Measurements from ENCODE around the gene ARCN1. TPM values are rescaled to one million over a fixed set of nuclear protein-coding genes. Genes with fewer than 3 reads are reported as not detected.
"Not testable (repeated sequence)": the region's sequence is repeated elsewhere in the genome, so short reads cannot be mapped to it uniquely, and the experiment has no call there.

Gene ARCN1
- total RNA-seq, 2 donors from 2014 or later, result 116 to 125 TPM

DNA sequence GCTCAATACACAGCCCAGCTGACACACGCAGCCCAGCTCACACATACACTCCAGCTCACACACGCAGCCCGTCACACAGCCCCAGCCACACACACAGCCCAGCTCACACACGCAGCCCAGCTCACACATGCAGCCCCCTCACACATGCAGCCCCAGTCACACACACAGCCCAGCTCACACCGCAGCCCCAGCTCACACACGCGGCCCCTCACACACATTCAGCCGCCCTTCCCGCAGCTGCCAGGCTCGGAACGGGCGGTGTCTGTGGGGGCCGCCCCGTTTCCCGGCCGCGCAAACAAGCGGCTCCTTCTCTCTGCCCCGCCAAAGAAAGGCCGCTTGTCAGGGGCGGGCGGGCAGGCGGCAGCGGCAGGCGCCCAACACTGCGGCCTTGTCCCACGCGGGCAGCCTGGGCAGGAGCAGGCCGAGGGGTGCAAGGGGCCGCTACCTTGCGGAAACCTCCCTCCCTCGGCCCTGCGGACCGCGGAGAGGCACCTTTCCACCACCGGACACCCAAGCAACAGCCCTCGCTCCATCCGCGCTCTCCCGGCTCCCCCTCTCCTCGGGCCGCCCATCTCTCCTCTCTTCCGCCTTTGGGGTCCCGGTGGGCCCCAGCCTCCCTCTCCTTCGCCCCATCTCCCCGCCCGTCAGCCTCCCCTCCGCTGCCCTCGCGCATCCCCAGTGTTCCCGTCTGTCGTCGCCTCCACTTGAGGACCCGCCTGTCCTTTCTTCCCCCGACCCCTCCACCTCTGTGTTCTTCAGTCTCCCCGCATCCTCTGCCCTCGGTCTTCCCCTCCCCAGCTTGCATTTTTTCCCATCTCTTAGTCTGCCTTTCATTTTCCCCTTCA is 37.4 kb downstream of the ARCN1 start:
- no peaks in the 10 kb centered on the region for H3K27me3 ChIP-seq (replicated peaks; ENCODE audit: insufficient read depth)
- H3K9me3 ChIP-seq, result no peaks in the 10 kb centered on the region
- H3K27ac ChIP-seq, result peak overlapping the region; percentile 58 to 98
- H3K4me1 ChIP-seq (ENCODE audit: control insufficient read depth in 1 of 2, low read depth in 2 of 2), result peaks cover 23 to 59% of the 10 kb centered on the region in 2 donors
- ATAC-seq (ENCODE audit: insufficient number of reproducible peaks, low FRiP score, low read depth), result no peak
- TF ChIP-seq, protein P1, sequence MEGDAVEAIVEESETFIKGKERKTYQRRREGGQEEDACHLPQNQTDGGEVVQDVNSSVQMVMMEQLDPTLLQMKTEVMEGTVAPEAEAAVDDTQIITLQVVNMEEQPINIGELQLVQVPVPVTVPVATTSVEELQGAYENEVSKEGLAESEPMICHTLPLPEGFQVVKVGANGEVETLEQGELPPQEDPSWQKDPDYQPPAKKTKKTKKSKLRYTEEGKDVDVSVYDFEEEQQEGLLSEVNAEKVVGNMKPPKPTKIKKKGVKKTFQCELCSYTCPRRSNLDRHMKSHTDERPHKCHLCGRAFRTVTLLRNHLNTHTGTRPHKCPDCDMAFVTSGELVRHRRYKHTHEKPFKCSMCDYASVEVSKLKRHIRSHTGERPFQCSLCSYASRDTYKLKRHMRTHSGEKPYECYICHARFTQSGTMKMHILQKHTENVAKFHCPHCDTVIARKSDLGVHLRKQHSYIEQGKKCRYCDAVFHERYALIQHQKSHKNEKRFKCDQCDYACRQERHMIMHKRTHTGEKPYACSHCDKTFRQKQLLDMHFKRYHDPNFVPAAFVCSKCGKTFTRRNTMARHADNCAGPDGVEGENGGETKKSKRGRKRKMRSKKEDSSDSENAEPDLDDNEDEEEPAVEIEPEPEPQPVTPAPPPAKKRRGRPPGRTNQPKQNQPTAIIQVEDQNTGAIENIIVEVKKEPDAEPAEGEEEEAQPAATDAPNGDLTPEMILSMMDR (IDR thresholded peaks at IDR 0.05), result no peak
- peaks cover 10% of the 10 kb centered on the region for H3K36me3 ChIP-seq
- H3K4me3 ChIP-seq, result peak overlapping the region; percentile 96
- no peak for DNase-seq (ENCODE audit: low spot score)

DNA sequence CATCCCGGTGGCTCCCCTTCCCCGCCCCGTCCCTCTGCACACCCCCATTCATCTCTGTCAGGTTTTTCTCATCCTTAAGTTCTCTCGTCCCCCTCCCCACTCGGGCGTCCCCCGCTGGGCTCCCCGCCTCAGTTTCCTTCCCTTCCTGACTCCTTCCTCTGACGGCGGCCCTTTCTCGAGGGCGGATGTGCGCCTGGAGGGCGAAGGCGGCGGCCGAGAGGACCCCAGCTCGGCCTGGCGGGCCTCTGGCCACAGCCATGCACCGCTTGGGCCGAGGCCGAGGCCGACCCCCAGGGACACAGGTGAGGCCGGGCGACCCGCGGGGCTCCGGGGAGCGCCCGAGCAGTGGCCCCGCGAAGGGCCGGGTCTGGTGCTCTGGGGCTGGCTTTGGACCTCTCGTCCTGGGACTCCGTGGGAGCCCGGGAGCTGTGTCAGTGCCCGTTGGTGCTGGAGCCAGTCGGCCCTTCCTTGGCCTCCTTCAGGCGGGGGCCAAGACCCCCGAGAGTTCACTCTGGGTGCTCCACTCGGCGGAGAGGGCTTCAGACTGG is 38.1 kb downstream of the ARCN1 start:
- DNase-seq (ENCODE audit: low spot score) (no peak), ATAC-seq (ENCODE audit: insufficient number of reproducible peaks, low FRiP score, low read depth) (no peak)
- H3K27ac ChIP-seq, result peak overlapping the region; percentile 58 to 98
- peak overlapping the region; percentile 96 for H3K4me3 ChIP-seq
- TF ChIP-seq, protein P1 (IDR thresholded peaks at IDR 0.05), result no peak
- H3K9me3 ChIP-seq, result no peaks in the 10 kb centered on the region
- no peaks in the 10 kb centered on the region for H3K27me3 ChIP-seq (replicated peaks; ENCODE audit: insufficient read depth)
- peaks cover 16 to 52% of the 10 kb centered on the region in 2 donors for H3K4me1 ChIP-seq (ENCODE audit: control insufficient read depth in 1 of 2, low read depth in 2 of 2)
- peaks cover 13% of the 10 kb centered on the region for H3K36me3 ChIP-seq

DNA sequence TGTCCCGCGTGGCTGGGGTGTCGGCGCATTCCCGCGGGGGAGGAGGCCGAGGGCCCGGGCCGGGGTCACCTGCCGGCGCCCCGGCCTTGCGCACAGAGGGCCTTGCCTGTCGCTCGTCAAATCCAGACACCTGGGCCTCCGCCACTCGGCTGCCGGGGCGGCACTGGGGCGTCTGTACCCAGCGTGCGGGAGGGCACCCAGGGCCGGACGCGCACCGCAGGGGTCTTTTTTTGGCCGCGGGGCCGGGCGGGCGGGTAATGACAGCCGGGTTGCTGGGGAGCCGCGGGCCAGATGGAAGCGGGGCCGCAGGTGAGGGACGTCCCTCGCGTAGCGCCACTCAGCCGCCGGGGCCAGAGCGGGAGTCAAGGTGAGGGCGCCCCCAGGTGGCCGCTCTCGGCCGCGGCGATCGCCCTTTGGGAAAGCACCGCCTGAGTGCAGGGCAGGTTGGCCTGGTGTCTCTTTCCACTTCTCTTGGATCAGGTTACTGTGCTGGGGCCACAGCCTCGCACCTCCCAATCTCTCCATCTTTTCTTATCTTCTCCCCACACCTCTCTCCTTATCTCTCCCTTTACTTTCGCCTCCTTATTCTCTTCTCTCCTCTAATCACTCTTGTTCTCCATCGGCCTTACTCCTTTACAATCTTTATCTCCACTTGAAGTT is 38.7 kb downstream of the ARCN1 start:
- no peak for DNase-seq (ENCODE audit: low spot score)
- no peak for ATAC-seq (ENCODE audit: insufficient number of reproducible peaks, low FRiP score, low read depth)
- no peaks in the 10 kb centered on the region for H3K27me3 ChIP-seq (replicated peaks; ENCODE audit: insufficient read depth)
- no peaks in the 10 kb centered on the region for H3K9me3 ChIP-seq
- H3K4me3 ChIP-seq, result peak overlapping the region; percentile 96
- peaks cover 16% of the 10 kb centered on the region for H3K36me3 ChIP-seq
- TF ChIP-seq, protein P1 (IDR thresholded peaks at IDR 0.05), result peak; percentile 81
- H3K27ac ChIP-seq, result peak overlapping the region; percentile 58 to 98
- H3K4me1 ChIP-seq (ENCODE audit: control insufficient read depth in 1 of 2, low read depth in 2 of 2), result peaks cover 16 to 48% of the 10 kb centered on the region in 2 donors

DNA sequence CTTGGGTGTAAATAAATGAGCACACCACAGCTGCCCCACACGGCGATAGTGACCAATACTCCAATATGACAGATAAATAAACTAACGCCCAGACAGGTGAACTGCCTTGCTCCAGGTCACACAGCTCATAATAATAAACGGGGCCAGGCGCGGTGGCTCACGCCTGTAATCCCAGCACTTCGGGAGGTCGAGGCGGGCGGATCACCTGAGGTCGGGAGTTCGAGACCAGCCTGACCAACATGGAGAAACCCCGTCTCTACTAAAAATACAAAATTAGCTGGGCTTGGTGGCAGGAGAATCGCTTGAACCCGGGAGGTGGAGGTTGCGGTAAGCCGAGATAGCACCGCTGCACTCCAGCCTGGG is 39.2 kb downstream of the ARCN1 start:
- not testable (repeated sequence) for H3K9me3 ChIP-seq; DNase-seq (ENCODE audit: low spot score); H3K27me3 ChIP-seq (replicated peaks; ENCODE audit: insufficient read depth); ATAC-seq (ENCODE audit: insufficient number of reproducible peaks, low FRiP score, low read depth)
- peaks cover 22% of the 10 kb centered on the region for H3K36me3 ChIP-seq
- peaks cover 12 to 43% of the 10 kb centered on the region in 2 donors for H3K4me1 ChIP-seq (ENCODE audit: control insufficient read depth in 1 of 2, low read depth in 2 of 2)
- H3K4me3 ChIP-seq, result peak overlapping the region; percentile 96
- peak overlapping the region; percentile 25 to 98 for H3K27ac ChIP-seq

DNA sequence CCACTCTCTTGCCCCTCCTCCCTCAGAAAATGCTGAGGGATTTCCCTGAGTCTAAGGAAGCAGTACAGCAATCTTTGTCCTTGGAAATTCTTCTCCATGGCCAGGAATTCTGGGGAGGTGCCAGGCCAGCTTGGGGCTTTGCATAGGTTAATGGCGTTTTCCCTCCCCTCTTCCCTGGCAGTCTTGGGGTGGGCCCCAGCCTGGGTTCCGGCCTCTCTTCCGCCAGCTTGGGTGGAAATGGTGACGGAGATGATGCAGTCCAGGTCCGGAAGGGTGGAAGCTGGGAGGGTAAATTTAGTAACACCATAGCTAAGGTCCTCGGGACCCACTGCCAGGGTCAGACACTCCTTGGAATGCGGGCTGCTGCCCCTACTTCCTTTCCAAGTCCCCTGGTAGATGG is 40.2 kb downstream of the ARCN1 start:
- H3K4me3 ChIP-seq, result peak overlapping the region; percentile 37
- ATAC-seq (ENCODE audit: insufficient number of reproducible peaks, low FRiP score, low read depth) (no peak), DNase-seq (ENCODE audit: low spot score) (no peak)
- peaks cover 12 to 44% of the 10 kb centered on the region in 2 donors for H3K4me1 ChIP-seq (ENCODE audit: control insufficient read depth in 1 of 2, low read depth in 2 of 2)
- H3K27ac ChIP-seq, result peak overlapping the region; percentile 81 to 89
- peaks cover 25% of the 10 kb centered on the region for H3K36me3 ChIP-seq
- H3K9me3 ChIP-seq, result no peaks in the 10 kb centered on the region
- TF ChIP-seq, protein P1 (IDR thresholded peaks at IDR 0.05), result no peak
- no peaks in the 10 kb centered on the region for H3K27me3 ChIP-seq (replicated peaks; ENCODE audit: insufficient read depth)

All from thoracic aorta (tissue), 2 donors.